Activated naive CD8-positive, alpha-beta T cell treated with anti-CD3 and anti-CD28 coated beads, Interleukin-2, amount 10 ng/mL, durations not matched to agents 7 days and 5 days (primary cell): ENCODE data around the gene CAP2. TPM values are rescaled to one million over a fixed set of nuclear protein-coding genes. Genes with fewer than 3 reads are reported as not detected.
A peak's percentile ranks its signal among the peaks of the same experiment; 100 is the strongest.
"Not testable (repeated sequence)": the region's sequence is repeated elsewhere in the genome, so short reads cannot be mapped to it uniquely, and the experiment has no call there.

ENCODE experiments used
- ATAC-seq: fragments of 150-1000 bp; cut with Tn5 transposase; one replicate; pipeline ENCODE4 v1.10.0; 2021; ENCODE audit warnings: low read depth, moderate library complexity
- POLR2A ChIA-PET: fragments of 350-600 bp; sonication (Branson Sonifier 250); formaldehyde crosslinking; loops from one replicate; lab custom pipeline; 2021; ENCODE audit warnings: antibody characterized with exemption; lab: Charles Lee
- DNase-seq: peaks from one replicate; pipeline ENCODE4 v3.0.0; 2021
- H3K27ac Mint-ChIP-seq: one replicate; pipeline ENCODE4 v1.8.0; 2022; ENCODE audit warnings: mild to moderate bottlenecking, mixed read lengths
- H3K27me3 Mint-ChIP-seq: one replicate; pipeline ENCODE4 v1.8.0; 2022; ENCODE audit warnings: mild to moderate bottlenecking, moderate library complexity, mixed read lengths
- H3K36me3 Mint-ChIP-seq: one replicate; pipeline ENCODE4 v1.8.0; 2021; ENCODE audit warnings: mild to moderate bottlenecking, mixed read lengths
- H3K4me1 Mint-ChIP-seq: one replicate; pipeline ENCODE4 v1.8.0; 2021; ENCODE audit warnings: mixed read lengths
- H3K4me3 Mint-ChIP-seq: one replicate; pipeline ENCODE4 v1.8.0; 2022; ENCODE audit warnings: mild to moderate bottlenecking, moderate library complexity, mixed read lengths
- H3K9me3 Mint-ChIP-seq: one replicate; pipeline ENCODE4 v1.8.0; 2021; ENCODE audit warnings: mixed read lengths
- total RNA-seq, 2 experiments: library from RNA; stranded (reverse); gene quantifications; one replicate each; pipeline ENCODE4 v1.2.3, GENCODE V29; 2021

The CAP2 gene
- total RNA-seq, 2 experiments from 2014 or later = not detected

DNA sequence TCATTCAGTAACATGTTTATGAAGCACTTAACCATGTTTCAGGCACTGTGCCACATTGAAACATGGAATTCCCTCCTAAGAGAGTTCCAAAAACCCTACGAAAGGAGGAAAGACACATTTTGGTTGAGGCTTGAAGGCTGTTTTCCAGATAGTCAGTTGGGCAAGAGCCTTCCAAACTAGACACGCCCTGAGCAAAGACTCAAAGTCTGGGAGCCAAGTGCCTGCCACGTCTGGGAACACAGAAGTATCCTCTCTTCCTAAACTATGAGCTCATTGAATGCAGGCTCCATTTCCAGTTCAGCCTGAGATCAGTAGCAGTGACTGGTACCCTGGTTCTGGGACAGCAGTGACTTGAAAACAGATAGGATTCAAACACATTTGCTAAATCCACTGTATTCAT, 132.2 kb downstream of the CAP2 start:
- POLR2A ChIA-PET = no interaction called here
- Mint-ChIP-seq H3K4me3 (no peak overlapping the region), H3K27me3 (peaks cover 3% of the 10 kb centered on the region), H3K27ac (no peak overlapping the region), H3K9me3 (peaks cover 2% of the 10 kb centered on the region), H3K4me1 (no peaks in the 10 kb centered on the region), H3K36me3 (no peaks in the 10 kb centered on the region)
- DNase-seq (no peak), ATAC-seq (no peak)

DNA sequence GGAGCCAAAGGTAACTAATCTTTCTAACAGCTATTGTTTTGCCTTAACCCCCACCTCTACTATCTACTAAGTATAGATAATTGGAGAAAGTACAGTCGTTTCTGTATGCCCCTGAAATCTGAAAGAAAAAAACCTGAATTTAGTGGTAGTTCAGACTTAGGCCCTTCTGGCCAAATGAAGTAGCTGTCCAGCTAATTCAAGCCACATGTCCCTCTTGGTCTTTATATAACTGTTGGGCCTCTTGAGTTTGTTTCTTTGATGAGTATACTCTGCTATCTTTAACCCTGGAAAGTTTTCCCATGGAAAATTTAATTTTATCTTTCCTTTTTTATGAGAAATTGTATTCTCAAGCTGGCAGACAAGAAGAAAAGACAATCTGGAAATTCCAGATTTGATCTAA, 133.7 kb downstream of the CAP2 start:
- H3K27me3 Mint-ChIP-seq = peaks cover 7% of the 10 kb centered on the region
- no peaks in the 10 kb centered on the region for H3K36me3 Mint-ChIP-seq
- no peak overlapping the region for H3K4me3 Mint-ChIP-seq
- ATAC-seq (no peak), DNase-seq (no peak)
- no peak overlapping the region for H3K27ac Mint-ChIP-seq
- H3K9me3 Mint-ChIP-seq = peaks cover 2% of the 10 kb centered on the region
- POLR2A ChIA-PET = no interaction called here
- no peaks in the 10 kb centered on the region for H3K4me1 Mint-ChIP-seq

DNA sequence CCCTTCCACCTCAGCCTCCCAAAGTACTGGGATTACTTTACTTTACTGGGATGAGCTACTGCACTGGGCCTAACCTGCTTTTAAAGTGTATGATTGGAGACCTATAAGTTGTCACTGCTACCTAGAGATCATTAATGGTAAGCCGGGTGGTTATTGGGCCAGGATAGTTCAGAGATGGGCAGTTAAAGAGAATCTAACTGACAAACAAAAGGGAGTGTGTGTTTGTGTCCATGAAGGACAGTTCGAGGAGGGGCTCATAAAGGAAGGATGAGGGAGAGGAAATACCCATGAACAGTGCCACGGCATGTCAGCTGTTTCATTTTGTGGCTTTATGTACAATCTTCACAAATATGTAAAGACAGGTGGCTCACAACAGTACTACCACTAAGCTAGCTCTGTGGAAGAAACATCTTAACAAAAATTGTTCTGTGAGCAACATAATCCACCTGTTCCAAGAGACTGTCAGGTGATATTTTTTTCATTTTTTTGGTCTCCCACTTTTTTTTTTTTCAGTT, 137.0 kb downstream of the CAP2 start:
- Mint-ChIP-seq H3K36me3 (no peaks in the 10 kb centered on the region), H3K27ac (no peak overlapping the region), H3K4me1 (no peaks in the 10 kb centered on the region), H3K4me3 (no peak overlapping the region), H3K27me3 (peaks cover 5% of the 10 kb centered on the region), H3K9me3 (peaks cover 2% of the 10 kb centered on the region)
- DNase-seq (no peak), ATAC-seq (no peak)
- POLR2A ChIA-PET = no interaction called here

DNA sequence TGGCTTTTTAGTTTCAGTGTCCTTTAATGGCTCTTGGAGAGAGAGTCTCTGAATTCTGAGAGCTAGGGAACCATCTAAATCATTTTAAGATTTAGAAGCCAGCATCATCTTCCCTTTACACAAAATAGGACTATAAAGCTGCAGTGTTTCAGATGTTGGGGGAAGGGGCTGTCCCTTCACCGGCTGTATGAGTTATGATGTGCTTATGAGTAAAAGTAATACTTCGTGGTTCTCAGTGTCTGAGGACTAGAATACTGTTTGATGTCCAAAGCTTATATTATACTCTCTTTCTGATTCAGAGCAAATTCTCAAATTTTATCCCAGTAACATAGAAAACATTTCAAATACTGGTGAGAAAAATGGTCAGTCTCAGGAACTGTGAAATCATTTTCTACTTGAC, 143.2 kb downstream of the CAP2 start:
- Mint-ChIP-seq H3K4me3 (no peak overlapping the region), H3K4me1 (no peaks in the 10 kb centered on the region), H3K36me3 (no peaks in the 10 kb centered on the region), H3K27ac (no peak overlapping the region), H3K9me3 (no peaks in the 10 kb centered on the region), H3K27me3 (peaks cover 5% of the 10 kb centered on the region)
- POLR2A ChIA-PET = no interaction called here
- ATAC-seq (no peak), DNase-seq (no peak)

DNA sequence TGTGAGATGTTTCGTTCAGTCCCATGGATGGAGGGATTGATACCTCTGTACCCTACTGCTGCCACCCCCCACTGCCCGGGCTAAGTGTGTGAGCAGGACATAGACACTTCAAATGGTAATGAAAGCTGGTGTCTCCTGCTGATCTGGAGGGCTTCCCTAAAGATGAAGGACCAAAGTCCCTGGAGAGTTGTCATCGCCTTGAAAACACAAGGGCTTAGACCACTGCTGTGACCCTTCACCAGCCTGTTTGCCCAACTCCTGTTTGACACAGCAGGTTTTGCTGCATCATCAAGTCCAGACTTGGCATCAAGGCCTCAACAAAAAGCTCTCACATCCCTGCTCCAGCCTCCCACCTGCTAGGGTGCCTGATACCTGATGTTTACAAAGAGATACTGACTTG, 148.8 kb downstream of the CAP2 start:
- Mint-ChIP-seq H3K4me3 (no peak overlapping the region), H3K4me1 (no peaks in the 10 kb centered on the region), H3K27ac (no peak overlapping the region), H3K9me3 (peaks cover 2% of the 10 kb centered on the region), H3K36me3 (no peaks in the 10 kb centered on the region), H3K27me3 (peaks cover 3% of the 10 kb centered on the region)
- ATAC-seq (no peak), DNase-seq (no peak)
- POLR2A ChIA-PET = no interaction called here

DNA sequence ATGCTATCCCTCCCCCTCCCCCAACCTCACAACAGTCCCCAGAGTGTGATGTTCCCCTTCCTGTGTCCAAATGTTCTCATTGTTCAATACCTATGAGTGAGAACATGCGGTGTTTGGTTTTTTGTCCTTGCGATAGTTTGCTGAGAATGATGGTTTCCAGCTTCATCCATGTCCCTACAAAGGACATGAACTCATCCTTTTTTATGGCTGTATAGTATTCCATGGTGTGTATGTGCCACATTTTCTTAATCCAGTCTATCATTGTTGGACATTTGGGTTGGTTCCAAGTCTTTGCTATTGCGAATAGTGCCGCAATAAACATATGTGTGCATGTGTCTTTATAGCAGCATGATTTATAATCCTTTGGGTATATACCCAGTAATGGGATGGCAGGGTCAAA, 152.3 kb downstream of the CAP2 start:
- H3K27me3 Mint-ChIP-seq, ATAC-seq: not testable (repeated sequence)

DNA sequence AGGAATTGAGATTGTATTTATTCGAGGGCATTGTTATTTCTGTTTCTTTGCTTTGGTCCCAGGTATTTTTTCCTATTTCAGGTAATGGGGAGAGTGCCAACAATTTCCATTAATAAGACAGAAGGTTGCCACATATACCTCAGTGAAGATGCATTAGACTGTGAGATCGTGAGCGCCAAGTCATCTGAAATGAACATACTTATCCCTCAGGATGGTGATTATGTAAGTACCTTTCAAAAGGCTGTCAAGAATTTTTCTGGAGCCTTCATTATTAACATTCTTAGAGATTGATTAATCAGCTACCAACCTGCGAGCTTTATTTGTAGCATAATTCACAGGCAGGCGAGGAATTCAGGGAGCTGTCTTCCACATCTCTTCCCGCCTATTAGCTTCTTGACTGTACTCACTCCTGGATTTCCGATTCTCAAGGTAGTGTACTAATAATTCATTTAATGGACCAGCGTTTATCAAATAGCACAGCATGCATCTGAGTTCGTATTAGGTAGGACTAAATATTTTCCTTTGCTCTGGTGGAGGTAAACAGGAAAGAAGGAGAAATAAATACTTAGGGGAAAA, 158.1 kb downstream of the CAP2 start:
- DNase-seq (no peak), ATAC-seq (no peak)
- Mint-ChIP-seq H3K36me3 (no peaks in the 10 kb centered on the region), H3K27ac (no peak overlapping the region), H3K9me3 (no peaks in the 10 kb centered on the region), H3K4me1 (no peaks in the 10 kb centered on the region), H3K27me3 (peaks cover 14% of the 10 kb centered on the region), H3K4me3 (no peak overlapping the region)
- POLR2A ChIA-PET = no interaction called here

More for the DNA sequence above, 152.3 kb downstream of the CAP2 start:
- POLR2A ChIA-PET, H3K4me3 Mint-ChIP-seq, H3K9me3 Mint-ChIP-seq, H3K36me3 Mint-ChIP-seq, H3K27ac Mint-ChIP-seq, H3K4me1 Mint-ChIP-seq, DNase-seq: not testable (repeated sequence)

DNA sequence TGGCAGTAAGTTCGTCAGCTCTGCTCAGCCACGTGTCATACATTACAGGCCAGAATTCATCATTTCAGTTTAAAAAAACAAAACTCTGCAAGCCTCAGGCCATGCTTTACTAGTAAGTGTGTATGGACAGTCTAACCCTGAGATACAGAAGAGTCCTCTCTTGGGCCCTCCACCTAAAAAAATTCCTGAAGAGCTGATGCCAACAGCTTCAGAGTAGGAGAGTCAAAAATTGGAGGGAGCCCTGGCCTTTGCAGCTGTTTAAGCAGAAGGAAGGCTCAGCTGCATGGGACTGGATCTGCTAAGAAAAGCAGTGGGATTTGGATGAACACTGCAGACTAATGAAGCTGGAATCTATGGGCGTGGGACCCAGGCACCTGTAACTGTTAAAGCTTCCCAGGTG, 159.5 kb downstream of the CAP2 start:
- no peak overlapping the region for H3K4me3 Mint-ChIP-seq
- POLR2A ChIA-PET = no interaction called here
- peaks cover 14% of the 10 kb centered on the region for H3K27me3 Mint-ChIP-seq
- H3K36me3 Mint-ChIP-seq = no peaks in the 10 kb centered on the region
- no peak for DNase-seq
- H3K4me1 Mint-ChIP-seq = no peaks in the 10 kb centered on the region
- no peak for ATAC-seq
- no peak overlapping the region for H3K27ac Mint-ChIP-seq
- no peaks in the 10 kb centered on the region for H3K9me3 Mint-ChIP-seq

DNA sequence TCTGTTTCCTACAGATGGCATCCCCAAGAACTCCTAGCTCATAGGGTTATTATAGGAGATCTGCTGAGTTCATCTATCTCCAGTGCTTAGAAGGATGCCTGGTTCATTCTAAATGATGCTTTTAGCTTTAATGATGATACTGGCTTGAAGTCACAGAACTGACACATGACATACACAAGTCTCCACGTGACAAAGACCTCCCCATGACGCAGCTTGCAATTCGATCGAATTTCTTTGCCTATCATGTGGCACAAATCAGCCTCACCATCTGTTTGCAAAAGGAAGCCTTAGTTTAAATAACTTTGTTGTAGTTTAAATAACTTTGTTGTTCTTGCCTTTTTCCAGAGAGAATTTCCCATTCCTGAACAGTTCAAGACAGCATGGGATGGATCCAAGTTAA, 162.6 kb downstream of the CAP2 start:
- peaks cover 3% of the 10 kb centered on the region for H3K27me3 Mint-ChIP-seq
- no peaks in the 10 kb centered on the region for H3K36me3 Mint-ChIP-seq
- no peak for DNase-seq
- no peak for ATAC-seq
- H3K27ac Mint-ChIP-seq = no peak overlapping the region
- no peaks in the 10 kb centered on the region for H3K9me3 Mint-ChIP-seq
- no peak overlapping the region for H3K4me3 Mint-ChIP-seq
- H3K4me1 Mint-ChIP-seq = no peaks in the 10 kb centered on the region
- POLR2A ChIA-PET = no interaction called here

DNA sequence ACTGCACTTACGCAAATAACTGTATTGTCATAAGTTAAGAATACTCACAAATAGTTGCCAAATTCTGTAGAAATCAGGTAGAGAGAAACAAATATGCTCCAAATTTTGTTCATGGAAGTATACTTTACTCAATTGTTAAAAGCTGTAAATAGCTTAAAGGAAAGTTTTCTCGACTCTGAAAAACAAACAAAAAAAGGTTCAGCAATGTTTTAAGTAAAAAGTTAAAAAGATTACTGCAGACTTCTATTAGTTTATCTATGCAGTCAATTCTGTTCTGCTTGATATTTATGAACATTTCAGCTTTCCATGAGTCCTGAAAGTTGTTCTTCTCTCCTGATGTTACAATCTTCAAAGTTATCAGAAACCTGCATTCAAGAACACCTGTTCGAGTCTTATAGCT, 169.2 kb downstream of the CAP2 start:
- H3K9me3 Mint-ChIP-seq = peaks cover 6% of the 10 kb centered on the region
- H3K36me3 Mint-ChIP-seq = no peaks in the 10 kb centered on the region
- no peaks in the 10 kb centered on the region for H3K27me3 Mint-ChIP-seq
- ATAC-seq = no peak
- no peak for DNase-seq
- H3K27ac Mint-ChIP-seq = no peak overlapping the region
- POLR2A ChIA-PET = no interaction called here
- H3K4me1 Mint-ChIP-seq = no peaks in the 10 kb centered on the region
- no peak overlapping the region for H3K4me3 Mint-ChIP-seq

DNA sequence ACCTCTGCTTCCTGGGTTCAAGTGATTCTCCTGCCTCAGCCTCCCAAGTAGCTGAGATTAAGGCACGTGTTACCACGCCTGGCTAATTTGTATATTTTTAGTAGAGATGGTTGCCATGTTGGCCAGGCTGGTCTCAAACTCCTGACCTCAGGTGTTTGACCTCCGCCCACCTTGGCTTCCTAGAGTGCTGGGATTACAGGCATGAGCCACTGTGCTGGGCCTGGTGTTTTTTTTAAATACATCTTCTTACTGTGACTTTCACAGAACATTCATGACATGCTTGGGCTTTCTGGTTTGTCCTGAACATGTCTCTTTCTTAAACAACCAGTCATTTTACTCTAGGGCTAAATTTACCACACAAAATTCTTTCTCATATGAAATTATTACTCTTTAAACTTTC, 172.0 kb downstream of the CAP2 start:
- Mint-ChIP-seq H3K9me3 (peaks cover 6% of the 10 kb centered on the region), H3K4me3 (no peak overlapping the region), H3K27ac (no peak overlapping the region), H3K4me1 (no peaks in the 10 kb centered on the region), H3K27me3 (peaks cover 6% of the 10 kb centered on the region), H3K36me3 (no peaks in the 10 kb centered on the region)
- POLR2A ChIA-PET = no interaction called here
- ATAC-seq (no peak), DNase-seq (no peak)

DNA sequence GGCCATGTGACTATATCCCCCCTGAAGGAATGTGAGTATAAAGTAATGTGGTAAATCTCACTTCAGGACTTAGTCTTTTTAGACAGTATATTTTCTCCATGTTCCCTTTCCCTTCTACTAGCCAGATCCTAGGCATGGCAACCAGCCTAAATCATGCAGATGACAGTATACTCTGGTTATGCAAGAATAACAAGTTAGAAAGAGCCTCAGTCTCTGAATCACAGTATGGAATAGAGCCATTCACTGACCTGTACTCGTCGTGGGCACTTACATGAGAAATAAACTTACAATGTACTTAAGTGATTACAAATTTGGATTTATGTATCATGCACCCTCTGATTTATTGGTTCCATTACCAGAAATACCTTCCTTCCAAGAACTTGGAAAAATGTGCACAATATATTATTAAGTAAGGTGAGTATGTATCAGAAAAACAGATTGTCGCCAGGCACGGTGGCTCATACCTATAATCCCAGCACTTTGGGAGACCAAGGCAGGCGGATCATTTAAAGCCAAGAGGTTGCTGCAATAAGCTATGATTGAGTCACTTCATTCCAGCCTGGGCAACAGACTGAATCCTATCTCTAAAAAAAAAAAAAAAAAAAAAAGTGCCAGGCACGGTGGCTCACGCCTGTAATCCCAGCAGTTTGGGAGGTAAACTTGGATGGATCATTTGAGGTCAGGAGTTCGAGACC, 181.6 kb downstream of the CAP2 start:
- Mint-ChIP-seq H3K9me3 (peaks cover 9% of the 10 kb centered on the region), H3K27ac (no peak overlapping the region), H3K4me3 (no peak overlapping the region), H3K4me1 (no peaks in the 10 kb centered on the region), H3K27me3 (peaks cover 19% of the 10 kb centered on the region), H3K36me3 (no peaks in the 10 kb centered on the region)
- POLR2A ChIA-PET = no interaction called here
- DNase-seq (no peak), ATAC-seq (no peak)

DNA sequence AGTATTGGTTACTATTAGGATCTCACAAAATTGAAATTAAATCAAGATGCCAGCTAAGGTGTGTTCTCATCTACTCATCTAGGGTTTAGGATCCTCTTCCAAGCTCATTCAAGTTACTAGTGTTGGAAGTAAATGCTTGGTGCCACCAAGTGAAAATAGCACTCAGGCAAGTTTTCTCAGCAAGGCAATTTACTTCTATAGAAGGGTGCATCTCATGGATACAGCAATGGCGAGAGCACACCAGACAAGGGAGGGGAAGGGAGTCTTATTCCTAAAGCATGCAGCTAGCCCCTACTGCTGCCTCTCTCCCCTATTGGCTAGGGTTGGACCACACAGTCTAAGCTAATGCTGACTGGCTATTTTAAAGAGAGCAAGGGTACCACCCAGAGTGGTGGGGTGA, 183.7 kb downstream of the CAP2 start:
- H3K36me3 Mint-ChIP-seq = no peaks in the 10 kb centered on the region
- DNase-seq (no peak), ATAC-seq (no peak)
- H3K27me3 Mint-ChIP-seq = peaks cover 23% of the 10 kb centered on the region
- H3K4me3 Mint-ChIP-seq = no peak overlapping the region
- POLR2A ChIA-PET = no interaction called here
- peaks cover 9% of the 10 kb centered on the region for H3K9me3 Mint-ChIP-seq
- H3K27ac Mint-ChIP-seq = no peak overlapping the region
- H3K4me1 Mint-ChIP-seq = no peaks in the 10 kb centered on the region

DNA sequence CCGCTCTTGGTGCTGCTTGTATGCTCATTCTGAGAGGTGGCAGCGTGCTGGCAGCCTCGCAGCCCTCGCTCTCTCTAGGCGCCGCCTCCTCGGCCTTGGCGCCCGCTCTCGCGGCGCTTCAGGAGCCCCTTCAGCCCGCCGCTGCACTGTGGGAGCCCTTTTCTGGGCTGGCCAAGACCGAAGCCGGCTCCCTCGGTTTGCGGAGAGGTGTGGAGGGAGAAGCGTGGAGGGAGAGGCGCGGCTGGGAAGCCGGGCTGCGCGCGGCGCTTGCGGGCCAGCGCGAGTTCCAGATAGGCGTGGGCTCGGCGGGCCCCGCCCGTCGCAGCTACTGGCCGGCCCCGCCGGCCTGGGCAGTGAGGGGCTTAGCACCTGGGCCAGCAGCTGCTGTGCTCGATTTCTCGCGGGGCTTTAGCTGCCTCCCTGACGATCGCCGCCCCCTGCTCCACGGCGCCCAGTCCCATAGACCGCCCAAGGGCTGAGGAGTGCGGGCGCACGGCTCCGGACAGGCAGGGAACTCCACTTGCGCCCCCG, 187.2 kb downstream of the CAP2 start:
- peak; percentile 41 for DNase-seq
- ATAC-seq = peak; percentile 72
- peak overlapping the region; percentile 68 for H3K4me3 Mint-ChIP-seq
- POLR2A ChIA-PET = no interaction called here
- H3K36me3 Mint-ChIP-seq = no peaks in the 10 kb centered on the region
- H3K9me3 Mint-ChIP-seq = peaks cover 9% of the 10 kb centered on the region
- peaks cover 5% of the 10 kb centered on the region for H3K4me1 Mint-ChIP-seq
- peaks cover 21% of the 10 kb centered on the region for H3K27me3 Mint-ChIP-seq
- H3K27ac Mint-ChIP-seq = no peak overlapping the region
